GM21737 (cell line): ENCODE data around the gene PGLYRP4.

Source experiments
- ATAC-seq: cut with Tn5 transposase; IDR thresholded peaks from one replicate; pipeline ENCODE4 v1.9.1; 2021; ENCODE audit warnings: mild to moderate bottlenecking, moderate library complexity; ENCODE audit not compliant: unreplicated experiment

Gene PGLYRP4

GRCh38 chr1:153293480-153293775, 55.2 kb downstream of the PGLYRP4 start:
- ATAC-seq: no peak

GRCh38 chr1:153292740-153293479, 55.7 kb downstream of the PGLYRP4 start:
- no peak for ATAC-seq

GRCh38 chr1:153292185-153292584, 56.5 kb downstream of the PGLYRP4 start:
- no peak for ATAC-seq

- no peak for ATAC-seq
Measured at GRCh38 chr1:153291514-153291913, 57.1 kb downstream of the PGLYRP4 start.

- ATAC-seq: no peak
Measured at GRCh38 chr1:153288634-153289275, 59.9 kb downstream of the PGLYRP4 start.
